Activated CD4-positive, alpha-beta T cell treated with anti-CD3 and anti-CD28 coated beads, Interleukin-2, amount 50 U/mL, for 24 hours (primary cell): ENCODE measurements around the gene AUNIP.

Experiments used
- DNase-seq, 2 donors: peaks; one replicate each; pipeline ENCODE4 v3.0.0-alpha.2; 2020; ENCODE audit warnings: low read depth in 1 of 2, low spot score in 1 of 2

Gene AUNIP

GRCh38 chr1:25811384-25812082, 47.7 kb downstream of the AUNIP start:
- DNase-seq: no peak

- peak; percentile 70 to 73 for DNase-seq
Measured at GRCh38 chr1:25810341-25811299, 48.6 kb downstream of the AUNIP start.

- DNase-seq: no peak
Measured at GRCh38 chr1:25809929-25810328, 49.3 kb downstream of the AUNIP start.

- DNase-seq: no peak
Measured at GRCh38 chr1:25809283-25809926, 49.9 kb downstream of the AUNIP start.

- DNase-seq: no peak
Measured at GRCh38 chr1:25808481-25809244, 50.6 kb downstream of the AUNIP start.

GRCh38 chr1:25807480-25808390, 51.5 kb downstream of the AUNIP start:
- DNase-seq: no peak

- DNase-seq: no peak
Measured at GRCh38 chr1:25806418-25806817, 52.8 kb downstream of the AUNIP start.

GRCh38 chr1:25805863-25806225, 53.4 kb downstream of the AUNIP start:
- DNase-seq: no peak

GRCh38 chr1:25804964-25805862, 54.0 kb downstream of the AUNIP start:
- DNase-seq: no peak

GRCh38 chr1:25804244-25804963, 54.9 kb downstream of the AUNIP start:
- DNase-seq: no peak

- no peak for DNase-seq
Measured at GRCh38 chr1:25803368-25803767, 55.9 kb downstream of the AUNIP start.

- DNase-seq: no peak
Measured at GRCh38 chr1:25802915-25803314, 56.3 kb downstream of the AUNIP start.

GRCh38 chr1:25800703-25801377, 58.4 kb downstream of the AUNIP start:
- DNase-seq: no peak

- DNase-seq: no peak
Measured at GRCh38 chr1:25799935-25800702, 59.1 kb downstream of the AUNIP start, which contains the start of gene SELENON. Gene SELENON (plus strand): TSS chr1:25800193. CDS start chr1:25800231, 38 bp downstream.

- DNase-seq: no peak
Measured at GRCh38 chr1:25799352-25799934, 59.8 kb downstream of the AUNIP start.

GRCh38 chr1:25798666-25799351, 60.4 kb downstream of the AUNIP start:
- DNase-seq: no peak
